ENCODE results near the gene ADAMTS9.

ADAMTS9 gene

DNA sequence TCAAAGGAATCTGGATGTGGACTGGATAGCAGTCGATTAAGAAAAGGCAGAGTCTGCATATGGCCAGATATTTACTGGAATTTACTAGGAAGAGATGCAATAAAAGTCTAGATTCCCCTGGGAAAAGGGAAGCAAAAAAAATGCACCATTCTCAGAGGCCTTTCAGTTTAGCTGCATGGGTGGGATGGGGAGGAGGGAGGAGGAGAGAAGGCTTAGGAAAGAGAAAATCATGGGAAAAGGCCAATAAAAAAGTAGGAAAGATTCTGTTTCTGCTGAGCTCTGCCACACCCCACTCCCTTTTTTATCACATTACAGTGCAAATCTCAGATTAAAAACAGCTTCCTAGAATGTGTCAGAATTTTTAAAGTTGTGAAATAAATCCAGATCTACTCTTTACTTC is 103.6 kb downstream of the ADAMTS9 start:
- H3K4me3 ChIP-seq (ENCODE audit: low read depth, low read length), result no peak overlapping the region
- TF ChIP-seq, protein P1, sequence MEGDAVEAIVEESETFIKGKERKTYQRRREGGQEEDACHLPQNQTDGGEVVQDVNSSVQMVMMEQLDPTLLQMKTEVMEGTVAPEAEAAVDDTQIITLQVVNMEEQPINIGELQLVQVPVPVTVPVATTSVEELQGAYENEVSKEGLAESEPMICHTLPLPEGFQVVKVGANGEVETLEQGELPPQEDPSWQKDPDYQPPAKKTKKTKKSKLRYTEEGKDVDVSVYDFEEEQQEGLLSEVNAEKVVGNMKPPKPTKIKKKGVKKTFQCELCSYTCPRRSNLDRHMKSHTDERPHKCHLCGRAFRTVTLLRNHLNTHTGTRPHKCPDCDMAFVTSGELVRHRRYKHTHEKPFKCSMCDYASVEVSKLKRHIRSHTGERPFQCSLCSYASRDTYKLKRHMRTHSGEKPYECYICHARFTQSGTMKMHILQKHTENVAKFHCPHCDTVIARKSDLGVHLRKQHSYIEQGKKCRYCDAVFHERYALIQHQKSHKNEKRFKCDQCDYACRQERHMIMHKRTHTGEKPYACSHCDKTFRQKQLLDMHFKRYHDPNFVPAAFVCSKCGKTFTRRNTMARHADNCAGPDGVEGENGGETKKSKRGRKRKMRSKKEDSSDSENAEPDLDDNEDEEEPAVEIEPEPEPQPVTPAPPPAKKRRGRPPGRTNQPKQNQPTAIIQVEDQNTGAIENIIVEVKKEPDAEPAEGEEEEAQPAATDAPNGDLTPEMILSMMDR (IDR thresholded peaks at IDR 0.05; ENCODE audit: insufficient read depth, low read depth, low read length, missing control alignments), result no peak
- no peak for DNase-seq (ENCODE audit: low read depth)

DNA sequence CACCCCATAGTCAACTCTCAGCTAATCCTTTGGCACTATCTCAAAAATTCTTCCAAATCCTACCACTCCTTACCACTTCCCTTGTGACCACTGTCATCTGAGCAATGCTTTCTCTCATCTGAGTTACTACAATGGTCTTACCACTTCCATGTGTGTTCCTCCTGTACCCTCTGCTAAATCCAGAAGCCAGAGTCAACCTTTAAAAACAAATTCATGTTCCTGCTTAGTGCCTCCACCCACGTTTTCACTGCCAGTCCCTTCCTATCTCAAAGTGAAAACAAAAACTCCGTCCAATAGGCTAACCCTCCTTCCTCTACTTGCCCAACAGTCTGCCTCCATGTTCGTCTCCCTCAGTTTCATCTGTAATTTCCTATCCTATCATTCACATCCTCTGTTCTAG is 109.0 kb downstream of the ADAMTS9 start:
- TF ChIP-seq, protein P1 (IDR thresholded peaks at IDR 0.05; ENCODE audit: insufficient read depth, low read depth, low read length, missing control alignments), result no peak
- no peak overlapping the region for H3K4me3 ChIP-seq (ENCODE audit: low read depth, low read length)
- DNase-seq (ENCODE audit: low read depth), result no peak

DNA sequence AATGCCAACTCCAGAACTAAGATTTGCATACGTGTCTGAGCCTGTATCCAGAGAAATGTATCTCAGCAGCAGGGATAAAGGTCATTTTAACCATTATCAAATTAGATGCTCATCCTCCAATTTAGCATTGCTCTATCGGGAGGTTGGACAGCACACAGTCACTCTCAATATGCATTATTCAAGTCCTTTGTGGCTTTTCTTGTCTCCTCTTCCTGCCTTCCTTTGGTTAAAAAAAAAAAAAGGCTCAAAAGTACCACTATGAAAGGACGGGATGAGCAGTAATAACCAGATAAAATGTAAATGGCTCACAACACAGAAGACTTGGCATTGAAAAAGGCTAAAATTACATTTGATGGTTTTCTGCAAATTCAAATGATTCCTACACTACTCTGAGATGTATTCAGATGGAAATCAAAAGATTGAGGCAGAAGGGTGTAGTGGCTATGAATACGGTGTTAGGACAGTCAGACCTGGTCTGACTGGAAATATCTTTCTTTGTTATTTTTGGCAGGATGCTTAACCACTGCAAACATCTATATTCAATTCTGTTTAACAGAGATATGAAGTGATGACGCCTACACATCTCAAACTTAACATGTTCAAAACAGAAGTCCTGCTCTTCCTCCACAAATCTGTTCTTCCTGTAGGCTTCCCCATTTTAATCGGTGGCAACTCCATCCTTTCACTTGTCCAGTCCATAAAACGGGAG is 109.6 kb downstream of the ADAMTS9 start:
- DNase-seq (ENCODE audit: low read depth), result no peak
- TF ChIP-seq, protein P1 (IDR thresholded peaks at IDR 0.05; ENCODE audit: insufficient read depth, low read depth, low read length, missing control alignments), result no peak

DNA sequence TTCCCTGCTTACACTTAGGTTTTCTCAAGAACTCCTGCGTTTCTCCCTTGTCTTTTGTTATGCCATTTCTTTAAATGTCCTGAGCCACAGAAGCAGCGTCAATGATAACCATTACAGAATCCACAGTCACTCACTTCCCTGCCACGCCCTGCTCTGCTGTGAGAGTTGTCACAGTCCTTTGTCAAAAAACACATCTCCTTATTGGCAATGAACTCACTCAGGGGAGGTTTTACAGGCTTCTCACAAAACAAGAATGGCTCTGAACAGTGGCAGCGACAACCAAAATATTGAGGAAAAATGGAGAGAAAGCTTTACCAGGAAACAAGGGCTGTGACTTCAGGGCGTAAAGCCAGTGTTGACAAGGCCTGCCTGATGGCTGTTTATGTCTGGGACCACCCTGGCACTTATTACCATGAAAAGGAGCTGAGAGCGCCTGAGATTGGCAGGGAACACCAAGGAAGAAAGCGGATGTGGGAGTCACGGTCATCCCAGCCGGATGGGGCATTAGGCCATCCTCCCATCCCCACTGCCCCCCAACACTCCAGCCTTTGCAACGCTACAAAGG is 111.5 kb downstream of the ADAMTS9 start:
- no peak for DNase-seq (ENCODE audit: low read depth)
- no peak overlapping the region for H3K4me3 ChIP-seq (ENCODE audit: low read depth, low read length)
- TF ChIP-seq, protein P1 (IDR thresholded peaks at IDR 0.05; ENCODE audit: insufficient read depth, low read depth, low read length, missing control alignments), result no peak

More for the DNA sequence above, 109.6 kb downstream of the ADAMTS9 start:
- no peak overlapping the region for H3K4me3 ChIP-seq (ENCODE audit: low read depth, low read length)

DNA sequence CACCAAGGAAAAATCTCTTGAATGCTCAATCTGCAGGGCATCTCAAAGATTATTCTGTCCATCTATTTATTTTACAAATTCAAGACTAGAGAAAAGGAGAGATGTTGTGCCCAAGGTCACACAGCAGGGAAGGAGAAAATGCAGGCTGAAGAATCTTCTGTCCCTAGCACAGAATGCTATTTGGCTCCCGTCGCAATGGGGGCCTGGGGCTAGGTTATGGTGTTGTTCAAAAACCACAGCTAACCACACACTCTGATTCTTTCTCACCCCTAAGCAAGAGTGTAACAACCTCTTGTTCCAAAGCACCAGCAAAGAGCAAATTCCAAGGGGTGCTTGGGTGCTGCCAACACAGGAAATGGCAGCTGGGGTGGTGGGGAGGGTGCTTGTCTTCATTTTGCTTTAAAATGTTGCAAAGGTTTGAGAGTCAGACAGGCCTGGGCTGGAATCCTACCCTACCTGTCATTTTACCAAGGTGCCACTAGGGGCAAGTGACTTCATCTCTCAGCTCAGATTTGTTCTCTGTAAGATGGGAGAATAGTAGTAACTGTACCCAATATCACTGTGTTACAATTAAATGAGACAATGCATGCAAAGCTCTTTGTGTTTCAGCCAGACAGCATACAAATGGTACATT is 112.5 kb downstream of the ADAMTS9 start:
- DNase-seq (ENCODE audit: low read depth), result peak; percentile 24
- TF ChIP-seq, protein P1 (IDR thresholded peaks at IDR 0.05; ENCODE audit: insufficient read depth, low read depth, low read length, missing control alignments), result peak; percentile 59
- H3K4me3 ChIP-seq (ENCODE audit: low read depth, low read length), result no peak overlapping the region

DNA sequence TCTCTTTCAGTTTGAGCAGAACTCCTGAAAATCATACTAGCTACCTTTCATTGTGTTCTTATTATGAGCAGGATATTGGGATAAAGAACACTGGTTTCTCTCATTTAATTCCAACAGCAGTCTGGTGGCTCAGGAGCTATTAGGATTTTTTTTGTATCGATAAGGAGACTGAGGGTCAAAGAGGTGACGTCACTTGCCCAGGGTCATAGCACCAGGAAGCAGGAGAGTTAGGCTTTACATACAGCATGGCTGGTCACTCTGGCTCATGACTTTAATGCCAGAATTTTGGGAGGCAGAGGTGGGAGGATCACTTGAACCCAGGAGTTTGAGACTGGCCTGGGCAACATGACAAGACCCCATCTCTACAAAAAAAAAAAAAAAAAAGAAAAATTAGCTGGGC is 113.6 kb downstream of the ADAMTS9 start:
- TF ChIP-seq, protein P1 (IDR thresholded peaks at IDR 0.05; ENCODE audit: insufficient read depth, low read depth, low read length, missing control alignments), result no peak
- H3K4me3 ChIP-seq (ENCODE audit: low read depth, low read length), result no peak overlapping the region
- no peak for DNase-seq (ENCODE audit: low read depth)
